ENCODE data around the gene TRAM2.

- no peak for TF ChIP-seq CEBPB (IDR thresholded peaks at IDR 0.05)
- TF ChIP-seq MAX (IDR thresholded peaks at IDR 0.05), result no peak
- no peak for TF ChIP-seq RAD21 (IDR thresholded peaks at IDR 0.05; ENCODE audit: low read depth)
- TF ChIP-seq EP300 (IDR thresholded peaks at IDR 0.05; ENCODE audit: borderline replicate concordance), result no peak
- no peak for TF ChIP-seq TAF1 (IDR thresholded peaks at IDR 0.05; ENCODE audit: low read depth)
- TF ChIP-seq FOXM1 (IDR thresholded peaks at IDR 0.05; ENCODE audit: borderline replicate concordance, low read depth), result no peak
- 0 out of 2 replicates have a peak, but pooled peaks have one; percentile 20 for TF ChIP-seq NFIC (IDR thresholded peaks at IDR 0.05)
- no peak for TF ChIP-seq USF1 (IDR thresholded peaks at IDR 0.05)
- no peak for TF ChIP-seq YY1 (IDR thresholded peaks at IDR 0.05; ENCODE audit: low read depth)
- no peak for TF ChIP-seq REST (IDR thresholded peaks at IDR 0.05; ENCODE audit: low read depth)
Measured at GRCh38 chr6:52538252-52538900, 38.5 kb downstream of the TRAM2 start.

Data from Ishikawa (cell line).